HCT116 (cell line): ENCODE data around the gene VSX1. TPM values are rescaled to one million over a fixed set of nuclear protein-coding genes. Genes with fewer than 3 reads are reported as not detected.

Experiments used
- ATAC-seq: fragments of 200-7000 bp; cut with Tn5 transposase; 2 replicates; pipeline ENCODE4 v1.9.1; 2020; ENCODE audit warnings: mild to moderate bottlenecking, moderate library complexity
- BruUV-seq: library from RNA; stranded (reverse); fragments of 400-500 nt; replicated peaks from 2 replicates; lab custom pipeline; 2021; lab: Mats Ljungman, UMichigan
- CTCF ChIA-PET: fragments of 300-600 bp; sonication (Branson Sonifier 250); formaldehyde crosslinking; loops from one replicate; lab custom pipeline; 2021; ENCODE audit warnings: antibody characterized with exemption; lab: Charles Lee
- POLR2A ChIA-PET: fragments of 300-600, 350-600 bp; sonication (Branson Sonifier 250); formaldehyde crosslinking; loops from one replicate; lab custom pipeline; 2021; ENCODE audit warnings: antibody characterized with exemption; lab: Charles Lee
- RAD21 ChIA-PET, 2 experiments: fragments of 300-600 bp; sonication (Branson Sonifier 250); formaldehyde crosslinking; loops; one replicate each; lab custom pipeline; 2023; ENCODE audit warnings: low total read pairs in 2 of 2; ENCODE audit not compliant: uncharacterized antibody in 2 of 2, unreplicated experiment in 2 of 2, low non-redundant PET in 1 of 2; lab: Charles Lee
- DNase-seq: peaks from one replicate; pipeline ENCODE4 v3.0.0-alpha.2; 2010; ENCODE audit warnings: low read depth, low spot score
- H2AFZ ChIP-seq: fragments of 200-600 bp; shearing (Covaris generic), sonication (generic); 2 replicates; pipeline ENCODE4 v1.6.1; 2017; ENCODE audit warnings: low read depth, mixed run types, mixed read lengths, antibody characterized with exemption, low read length; ENCODE audit not compliant: poor library complexity, severe bottlenecking
- H3K27ac ChIP-seq: 2 replicates; pipeline ENCODE4 v1.5.1; 2012; ENCODE audit warnings: low read depth, low read length
- H3K27me3 ChIP-seq: fragments of 200-600 bp; sonication (generic); 2 replicates; pipeline ENCODE4 v1.6.1; 2016; ENCODE audit warnings: mixed run types, low read length, mixed read lengths; ENCODE audit not compliant: insufficient read depth
- H3K36me3 ChIP-seq, 2 experiments: fragments of 200-500 bp in 1 of 2; fragments of 200-600 bp in 1 of 2; sonication (Bioruptor generic) in 1 of 2; sonication (generic) in 1 of 2; 2 replicates each; pipeline versions ENCODE4 v1.5.1 to v1.6.1; 2014 to 2016; ENCODE audit warnings: low read length in 2 of 2, inconsistent platforms in 1 of 2, mixed read lengths in 1 of 2, mixed run types in 1 of 2; ENCODE audit not compliant: insufficient read depth in 2 of 2, control insufficient read depth in 1 of 2
- H3K4me1 ChIP-seq, 2 experiments: fragments of 200-600 bp in 1 of 2; sonication (generic) in 1 of 2; 2 replicates each; pipeline versions ENCODE4 v1.5.1 to v1.6.1; 2012 to 2017; ENCODE audit warnings: low read length in 2 of 2, inconsistent platforms in 1 of 2, mild to moderate bottlenecking in 1 of 2, mixed read lengths in 1 of 2, mixed run types in 1 of 2, moderate library complexity in 1 of 2; ENCODE audit not compliant: insufficient read depth in 2 of 2, control insufficient read depth in 1 of 2
- H3K4me2 ChIP-seq: fragments of 200-600 bp; sonication (generic); 2 replicates; pipeline ENCODE4 v1.6.1; 2017; ENCODE audit warnings: mixed run types, low read length, mixed read lengths
- H3K4me3 ChIP-seq, 2 experiments: fragments of 200-600 bp in 1 of 2; sonication (generic) in 1 of 2; replicated peaks in 1 of 2; 2 replicates each; pipeline ENCODE4 v1.5.1; 2011 to 2016; ENCODE audit warnings: low read length in 2 of 2, control low read depth in 1 of 2, low read depth in 1 of 2, mild to moderate bottlenecking in 1 of 2, mixed read lengths in 1 of 2, mixed run types in 1 of 2
- H3K79me2 ChIP-seq: fragments of 200-600 bp; sonication (generic); 2 replicates; pipeline ENCODE4 v1.6.1; 2017; ENCODE audit warnings: mild to moderate bottlenecking, mixed run types, low read length, moderate library complexity, mixed read lengths; ENCODE audit not compliant: insufficient read depth
- H3K9ac ChIP-seq: fragments of 200-600 bp; sonication (generic); 2 replicates; pipeline ENCODE4 v1.6.1; 2016; ENCODE audit warnings: low read length, mixed read lengths
- H3K9me2 ChIP-seq: fragments of 200-600 bp; sonication (generic), shearing (Covaris generic); 2 replicates; pipeline ENCODE4 v1.6.1; 2017; ENCODE audit warnings: mixed run types, mild to moderate bottlenecking, moderate library complexity; ENCODE audit not compliant: insufficient read depth
- H3K9me3 ChIP-seq, 2 experiments: fragments of 200-500 bp in 1 of 2; fragments of 200-600 bp in 1 of 2; sonication (Bioruptor generic) in 1 of 2; sonication (generic) in 1 of 2; 2 replicates each; pipeline ENCODE4 v1.6.1; 2014 to 2017; ENCODE audit warnings: low read length in 2 of 2, mixed read lengths in 2 of 2, inconsistent platforms in 1 of 2, low read depth in 1 of 2, mild to moderate bottlenecking in 1 of 2, mixed run types in 1 of 2, moderate library complexity in 1 of 2; ENCODE audit not compliant: control insufficient read depth in 1 of 2, insufficient read depth in 1 of 2
- H4K20me1 ChIP-seq: fragments of 200-600 bp; sonication (generic), shearing (Covaris generic); 2 replicates; pipeline ENCODE4 v1.6.1; 2017; ENCODE audit warnings: mixed run types, mild to moderate bottlenecking, moderate library complexity; ENCODE audit not compliant: insufficient read depth
- CEBPB ChIP-seq: IDR thresholded peaks from 2 replicates; pipeline ENCODE4 v1.6.1; 2012; ENCODE audit warnings: low read depth
- EGR1 ChIP-seq: IDR thresholded peaks from 2 replicates; pipeline ENCODE4 v1.6.1; 2012; ENCODE audit warnings: low read depth
- ELF1 ChIP-seq: IDR thresholded peaks from 2 replicates; pipeline ENCODE4 v1.6.1; 2012; ENCODE audit warnings: low read depth, borderline replicate concordance
- EZH2phosphoT487 ChIP-seq: fragments of 200-600 bp; IDR thresholded peaks from 2 replicates; pipeline ENCODE4 v1.6.1; 2018; ENCODE audit warnings: antibody characterized with exemption, borderline replicate concordance
- FOSL1 ChIP-seq: IDR thresholded peaks from 2 replicates; pipeline ENCODE4 v1.6.1; 2012; ENCODE audit warnings: low read depth
- POLR2A ChIP-seq: IDR thresholded peaks from 2 replicates; pipeline ENCODE4 v1.7.0; 2011; ENCODE audit warnings: borderline replicate concordance; ENCODE audit not compliant: insufficient read depth, insufficient read length; ENCODE audit errors: extremely low read depth
- POLR2AphosphoS5 ChIP-seq: IDR thresholded peaks from 2 replicates; pipeline ENCODE4 v1.6.1; 2011; ENCODE audit warnings: mild to moderate bottlenecking, low read depth, low read length, moderate library complexity
- RAD21 ChIP-seq: IDR thresholded peaks from 2 replicates; pipeline ENCODE4 v1.6.1; 2012; ENCODE audit warnings: low read depth, mild to moderate bottlenecking
- SIN3A ChIP-seq: IDR thresholded peaks from 2 replicates; pipeline ENCODE4 v1.6.1; 2012; ENCODE audit warnings: low read depth
- SRF ChIP-seq: IDR thresholded peaks from 2 replicates; pipeline ENCODE4 v1.6.1; 2012; ENCODE audit warnings: low read depth
- YY1 ChIP-seq: IDR thresholded peaks from 2 replicates; pipeline ENCODE4 v1.6.1; 2011; ENCODE audit warnings: low read length, low read depth, moderate library complexity, mild to moderate bottlenecking; ENCODE audit not compliant: insufficient replicate concordance; ENCODE audit errors: extremely low read depth
- ZFX ChIP-seq: fragments of 450-650 bp; IDR thresholded peaks from 2 replicates; pipeline ENCODE4 v1.6.1; 2017
- ZNF274 ChIP-seq: fragments of 200-500 bp; sonication (Bioruptor generic); IDR thresholded peaks from 2 replicates; pipeline ENCODE4 v1.6.1; 2014; ENCODE audit warnings: mild to moderate bottlenecking, low read depth, low read length, inconsistent platforms
- intact Hi-C: fragments of 100-400 bp; cut with micrococcal nuclease; formaldehyde crosslinking; loops from 2 replicates; pipeline ENCODE4 v1.10.0; 2022
- total RNA-seq: library from RNA; stranded (reverse); gene quantifications from one replicate; pipeline ENCODE4 v1.2.1, GENCODE V29; 2021; ENCODE audit not compliant: unreplicated experiment
- TF ChIP-seq, protein P1 (sequence below): IDR thresholded peaks from 2 replicates; pipeline ENCODE4 v1.6.1; 2012; ENCODE audit warnings: low read depth
- TF ChIP-seq, protein P2 (sequence below): IDR thresholded peaks from 2 replicates; pipeline ENCODE4 v1.6.1; 2012
- TF ChIP-seq, protein P3 (sequence below): IDR thresholded peaks from 2 replicates; pipeline ENCODE4 v1.6.1; 2011; ENCODE audit warnings: mild to moderate bottlenecking, low read length, moderate library complexity; ENCODE audit not compliant: insufficient replicate concordance; ENCODE audit errors: extremely low read depth
- TF ChIP-seq, protein P4 (sequence below), 3 experiments: fragments of 200-600 bp in 1 of 3; sonication (generic) in 1 of 3; IDR thresholded peaks in 2 of 3; conservative IDR thresholded peaks in 1 of 3; 2 replicates each; pipeline ENCODE4 v1.5.1; 2012 to 2017; ENCODE audit warnings: low read depth in 2 of 3, low read length in 2 of 3, antibody characterized with exemption in 1 of 3, borderline replicate concordance in 1 of 3, control low read depth in 1 of 3, mild to moderate bottlenecking in 1 of 3, mixed read lengths in 1 of 3, mixed run types in 1 of 3, moderate library complexity in 1 of 3; ENCODE audit not compliant: insufficient read depth in 1 of 3
- TF ChIP-seq, protein P5 (sequence below): IDR thresholded peaks from 2 replicates; pipeline ENCODE4 v1.6.1; 2012

Gene VSX1
- total RNA-seq, 1 experiment from 2014 or later: not detected

DNA sequence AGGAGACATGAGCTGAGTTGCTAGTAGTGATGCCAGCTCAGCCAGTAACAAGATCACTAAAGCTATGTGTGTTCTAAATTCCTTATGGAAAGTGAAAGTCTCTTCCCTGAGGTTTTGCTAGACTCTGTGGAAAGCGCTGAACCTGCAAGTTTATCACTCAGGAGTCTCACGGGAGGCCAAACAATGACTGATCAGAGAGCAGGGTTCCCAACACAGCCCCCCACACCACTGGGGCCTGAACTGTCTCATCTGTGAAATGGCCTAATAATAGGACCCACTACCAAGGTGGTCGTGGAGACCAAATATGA lies 43.9 kb downstream of the VSX1 start:
- H2AFZ ChIP-seq: no peak overlapping the region
- H3K27me3 ChIP-seq: no peaks in the 10 kb centered on the region
- H3K27ac ChIP-seq: no peak overlapping the region
- H4K20me1 ChIP-seq: no peaks in the 10 kb centered on the region
- no peaks in the 10 kb centered on the region for H3K9me2 ChIP-seq
- H3K36me3 ChIP-seq: no peaks in the 10 kb centered on the region
- no peaks in the 10 kb centered on the region for H3K79me2 ChIP-seq
- no peaks in the 10 kb centered on the region for H3K9me3 ChIP-seq
- no peak overlapping the region for H3K9ac ChIP-seq
- no peak overlapping the region for H3K4me3 ChIP-seq
- RAD21 ChIA-PET: no interaction called here
- no peak overlapping the region for H3K4me2 ChIP-seq
- ATAC-seq (no peak), DNase-seq (no peak)
- intact Hi-C loops: no loop called here
- no TSS peak for BruUV-seq
- CTCF ChIA-PET: no interaction called here
- no peaks in the 10 kb centered on the region for H3K4me1 ChIP-seq
- POLR2A ChIA-PET: no interaction called here
- TF ChIP-seq ZNF274 (no peak), ELF1 (no peak), RAD21 (no peak), CEBPB (no peak), FOSL1 (no peak), SRF (no peak), SIN3A (no peak), POLR2AphosphoS5 (no peak), EZH2phosphoT487 (no peak), POLR2A (no peak), EGR1 (no peak), ZFX (no peak), YY1 (no peak)
- TF ChIP-seq, protein P1, sequence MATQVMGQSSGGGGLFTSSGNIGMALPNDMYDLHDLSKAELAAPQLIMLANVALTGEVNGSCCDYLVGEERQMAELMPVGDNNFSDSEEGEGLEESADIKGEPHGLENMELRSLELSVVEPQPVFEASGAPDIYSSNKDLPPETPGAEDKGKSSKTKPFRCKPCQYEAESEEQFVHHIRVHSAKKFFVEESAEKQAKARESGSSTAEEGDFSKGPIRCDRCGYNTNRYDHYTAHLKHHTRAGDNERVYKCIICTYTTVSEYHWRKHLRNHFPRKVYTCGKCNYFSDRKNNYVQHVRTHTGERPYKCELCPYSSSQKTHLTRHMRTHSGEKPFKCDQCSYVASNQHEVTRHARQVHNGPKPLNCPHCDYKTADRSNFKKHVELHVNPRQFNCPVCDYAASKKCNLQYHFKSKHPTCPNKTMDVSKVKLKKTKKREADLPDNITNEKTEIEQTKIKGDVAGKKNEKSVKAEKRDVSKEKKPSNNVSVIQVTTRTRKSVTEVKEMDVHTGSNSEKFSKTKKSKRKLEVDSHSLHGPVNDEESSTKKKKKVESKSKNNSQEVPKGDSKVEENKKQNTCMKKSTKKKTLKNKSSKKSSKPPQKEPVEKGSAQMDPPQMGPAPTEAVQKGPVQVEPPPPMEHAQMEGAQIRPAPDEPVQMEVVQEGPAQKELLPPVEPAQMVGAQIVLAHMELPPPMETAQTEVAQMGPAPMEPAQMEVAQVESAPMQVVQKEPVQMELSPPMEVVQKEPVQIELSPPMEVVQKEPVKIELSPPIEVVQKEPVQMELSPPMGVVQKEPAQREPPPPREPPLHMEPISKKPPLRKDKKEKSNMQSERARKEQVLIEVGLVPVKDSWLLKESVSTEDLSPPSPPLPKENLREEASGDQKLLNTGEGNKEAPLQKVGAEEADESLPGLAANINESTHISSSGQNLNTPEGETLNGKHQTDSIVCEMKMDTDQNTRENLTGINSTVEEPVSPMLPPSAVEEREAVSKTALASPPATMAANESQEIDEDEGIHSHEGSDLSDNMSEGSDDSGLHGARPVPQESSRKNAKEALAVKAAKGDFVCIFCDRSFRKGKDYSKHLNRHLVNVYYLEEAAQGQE: no peak
- TF ChIP-seq, protein P2, sequence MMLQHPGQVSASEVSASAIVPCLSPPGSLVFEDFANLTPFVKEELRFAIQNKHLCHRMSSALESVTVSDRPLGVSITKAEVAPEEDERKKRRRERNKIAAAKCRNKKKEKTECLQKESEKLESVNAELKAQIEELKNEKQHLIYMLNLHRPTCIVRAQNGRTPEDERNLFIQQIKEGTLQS: no peak
- TF ChIP-seq, protein P3, sequence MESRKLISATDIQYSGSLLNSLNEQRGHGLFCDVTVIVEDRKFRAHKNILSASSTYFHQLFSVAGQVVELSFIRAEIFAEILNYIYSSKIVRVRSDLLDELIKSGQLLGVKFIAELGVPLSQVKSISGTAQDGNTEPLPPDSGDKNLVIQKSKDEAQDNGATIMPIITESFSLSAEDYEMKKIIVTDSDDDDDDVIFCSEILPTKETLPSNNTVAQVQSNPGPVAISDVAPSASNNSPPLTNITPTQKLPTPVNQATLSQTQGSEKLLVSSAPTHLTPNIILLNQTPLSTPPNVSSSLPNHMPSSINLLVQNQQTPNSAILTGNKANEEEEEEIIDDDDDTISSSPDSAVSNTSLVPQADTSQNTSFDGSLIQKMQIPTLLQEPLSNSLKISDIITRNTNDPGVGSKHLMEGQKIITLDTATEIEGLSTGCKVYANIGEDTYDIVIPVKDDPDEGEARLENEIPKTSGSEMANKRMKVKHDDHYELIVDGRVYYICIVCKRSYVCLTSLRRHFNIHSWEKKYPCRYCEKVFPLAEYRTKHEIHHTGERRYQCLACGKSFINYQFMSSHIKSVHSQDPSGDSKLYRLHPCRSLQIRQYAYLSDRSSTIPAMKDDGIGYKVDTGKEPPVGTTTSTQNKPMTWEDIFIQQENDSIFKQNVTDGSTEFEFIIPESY: no peak
- TF ChIP-seq, protein P4, sequence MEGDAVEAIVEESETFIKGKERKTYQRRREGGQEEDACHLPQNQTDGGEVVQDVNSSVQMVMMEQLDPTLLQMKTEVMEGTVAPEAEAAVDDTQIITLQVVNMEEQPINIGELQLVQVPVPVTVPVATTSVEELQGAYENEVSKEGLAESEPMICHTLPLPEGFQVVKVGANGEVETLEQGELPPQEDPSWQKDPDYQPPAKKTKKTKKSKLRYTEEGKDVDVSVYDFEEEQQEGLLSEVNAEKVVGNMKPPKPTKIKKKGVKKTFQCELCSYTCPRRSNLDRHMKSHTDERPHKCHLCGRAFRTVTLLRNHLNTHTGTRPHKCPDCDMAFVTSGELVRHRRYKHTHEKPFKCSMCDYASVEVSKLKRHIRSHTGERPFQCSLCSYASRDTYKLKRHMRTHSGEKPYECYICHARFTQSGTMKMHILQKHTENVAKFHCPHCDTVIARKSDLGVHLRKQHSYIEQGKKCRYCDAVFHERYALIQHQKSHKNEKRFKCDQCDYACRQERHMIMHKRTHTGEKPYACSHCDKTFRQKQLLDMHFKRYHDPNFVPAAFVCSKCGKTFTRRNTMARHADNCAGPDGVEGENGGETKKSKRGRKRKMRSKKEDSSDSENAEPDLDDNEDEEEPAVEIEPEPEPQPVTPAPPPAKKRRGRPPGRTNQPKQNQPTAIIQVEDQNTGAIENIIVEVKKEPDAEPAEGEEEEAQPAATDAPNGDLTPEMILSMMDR (IDR thresholded peaks at IDR 0.05 in 2 of 3, conservative IDR thresholded peaks at IDR 0.05 in 1 of 3; ENCODE audit: borderline replicate concordance in 1 of 3, insufficient read depth in 1 of 3, low read depth in 2 of 3, low read length in 2 of 3): no peak
- TF ChIP-seq, protein P5, sequence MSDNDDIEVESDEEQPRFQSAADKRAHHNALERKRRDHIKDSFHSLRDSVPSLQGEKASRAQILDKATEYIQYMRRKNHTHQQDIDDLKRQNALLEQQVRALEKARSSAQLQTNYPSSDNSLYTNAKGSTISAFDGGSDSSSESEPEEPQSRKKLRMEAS: no peak
